PC-3 (cell line): ENCODE measurements around the gene CD320. TPM values are rescaled to one million over a fixed set of nuclear protein-coding genes. Genes with fewer than 3 reads are reported as not detected.
A peak's percentile ranks its signal among the peaks of the same experiment; 100 is the strongest.

Source experiments
- ATAC-seq: fragments of 200-7000 bp; cut with Tn5 transposase; 2 replicates; pipeline ENCODE4 v1.9.1; 2020; ENCODE audit warnings: mild to moderate bottlenecking, moderate library complexity
- BruUV-seq: library from RNA; stranded (reverse); fragments of 400-500 nt; replicated peaks from 2 replicates; lab custom pipeline; 2021; lab: Mats Ljungman, UMichigan
- CTCF ChIA-PET: fragments of 300-600 bp; sonication (Branson Sonifier 250); formaldehyde crosslinking; loops from one replicate; lab custom pipeline; 2022; ENCODE audit warnings: antibody characterized with exemption; lab: Charles Lee
- POLR2A ChIA-PET: fragments of 300-600 bp; sonication (Branson Sonifier 250); formaldehyde crosslinking; loops from one replicate; lab custom pipeline; 2022; ENCODE audit warnings: antibody characterized with exemption; ENCODE audit not compliant: unreplicated experiment; lab: Charles Lee
- DNase-seq: peaks from one replicate; pipeline ENCODE4 v3.0.0-alpha.2; 2015
- H2AFZ ChIP-seq: fragments of 300-600 bp; sonication (generic); 2 replicates; pipeline ENCODE4 v1.6.0; 2016; ENCODE audit warnings: antibody characterized with exemption, low read length
- H3F3A ChIP-seq: fragments of 300-600 bp; sonication (generic); one replicate; pipeline ENCODE4 v1.6.0; 2017; ENCODE audit warnings: antibody characterized with exemption, low read length, control low read depth, mild to moderate bottlenecking; ENCODE audit not compliant: unreplicated experiment
- H3K27ac ChIP-seq: fragments of 300-600 bp; sonication (generic); 2 replicates; pipeline ENCODE4 v1.5.1; 2016; ENCODE audit warnings: mild to moderate bottlenecking, low read length
- H3K27me3 ChIP-seq: fragments of 300-600 bp; sonication (generic); 2 replicates; pipeline ENCODE4 v1.6.1; 2016; ENCODE audit warnings: low read length, mixed read lengths
- H3K36me3 ChIP-seq: fragments of 300-600 bp; sonication (generic); 2 replicates; pipeline ENCODE4 v1.6.1; 2016; ENCODE audit warnings: low read depth, mixed run types, low read length, mixed read lengths
- H3K4me1 ChIP-seq: fragments of 300-600 bp; sonication (generic); 2 replicates; pipeline ENCODE4 v1.5.1; 2016; ENCODE audit warnings: low read length; ENCODE audit not compliant: insufficient read depth
- H3K4me2 ChIP-seq: fragments of 300-600 bp; sonication (generic); 2 replicates; pipeline ENCODE4 v1.6.0; 2016; ENCODE audit warnings: low read length
- H3K4me3 ChIP-seq: fragments of 300-600 bp; sonication (generic); 2 replicates; pipeline ENCODE4 v1.5.1; 2016; ENCODE audit warnings: mild to moderate bottlenecking, low read length, mixed read lengths
- H3K79me2 ChIP-seq: fragments of 300-600 bp; sonication (generic); 2 replicates; pipeline ENCODE4 v1.6.1; 2017; ENCODE audit warnings: low read length, mixed read lengths
- H3K9ac ChIP-seq: fragments of 300-600 bp; sonication (generic); 2 replicates; pipeline ENCODE4 v1.6.0; 2016; ENCODE audit warnings: mild to moderate bottlenecking, low read length
- H3K9me2 ChIP-seq: fragments of 300-600 bp; sonication (generic); replicated peaks from 2 replicates; pipeline ENCODE4 v1.6.1; 2016; ENCODE audit warnings: mixed run types, low read length, mixed read lengths
- H3K9me3 ChIP-seq: fragments of 300-600 bp; sonication (generic); 2 replicates; pipeline ENCODE4 v1.6.1; 2016; ENCODE audit warnings: low read length, mixed read lengths
- H4K20me1 ChIP-seq: fragments of 300-600 bp; sonication (generic); 2 replicates; pipeline ENCODE4 v1.6.1; 2016; ENCODE audit warnings: low read length, mixed read lengths
- CTCF ChIP-seq: fragments of 300-600 bp; sonication (generic); conservative IDR thresholded peaks from 2 replicates; pipeline ENCODE4 v1.5.1; 2017; ENCODE audit warnings: antibody characterized with exemption, low read depth, mild to moderate bottlenecking, low read length
- EZH2 ChIP-seq: fragments of 300-600 bp; sonication (generic); IDR thresholded peaks from one replicate; pipeline ENCODE4 v1.6.1; 2017; ENCODE audit warnings: antibody characterized with exemption, mild to moderate bottlenecking, low read length; ENCODE audit not compliant: unreplicated experiment
- EZH2phosphoT487 ChIP-seq: fragments of 300-600 bp; sonication (generic); IDR thresholded peaks from 2 replicates; pipeline ENCODE4 v1.6.1; 2018; ENCODE audit warnings: mild to moderate bottlenecking, antibody characterized with exemption, low read length, borderline replicate concordance
- intact Hi-C: fragments of 100-400 bp; cut with micrococcal nuclease; formaldehyde crosslinking; loops from 2 replicates; pipeline ENCODE4 v1.9.0; 2023
- total RNA-seq: library from RNA; depleted of rRNA; stranded (reverse); fragments of >200 nt; gene quantifications from 2 replicates; pipeline ENCODE4 v1.2.3, GENCODE V29; 2014

The CD320 gene
- total RNA-seq, 1 experiment from 2014 or later, result 221 TPM

GRCh38 chr19:8329996-8330395 is 21.8 kb upstream of the CD320 start:
- Histone ChIP-seq H3K4me1 (peaks cover 11% of the 10 kb centered on the region; the same call in 1 of the 2 replicates), H3K27ac (no peak overlapping the region), H3K27me3 (peaks cover 19% of the 10 kb centered on the region), H3K4me2 (no peak overlapping the region), H3K9ac (no peak overlapping the region), H2AFZ (no peak overlapping the region), H3K9me3 (no peaks in the 10 kb centered on the region), H3F3A (no peaks in the 10 kb centered on the region), H3K4me3 (no peak overlapping the region), H3K9me2 (no peaks in the 10 kb centered on the region), H3K79me2 (no peaks in the 10 kb centered on the region), H3K36me3 (no peaks in the 10 kb centered on the region), H4K20me1 (no peaks in the 10 kb centered on the region)
- ChIA-PET CTCF (no interaction called here), POLR2A (no interaction called here)
- ATAC-seq (no peak), DNase-seq (no peak)
- intact Hi-C loops, result no loop called here
- TF ChIP-seq EZH2phosphoT487, result no peak
- TF ChIP-seq CTCF, result no peak
- TF ChIP-seq EZH2, result no peak
- no TSS peak for BruUV-seq

GRCh38 chr19:8325454-8325853 is 17.3 kb upstream of the CD320 start:
- Histone ChIP-seq H3K4me2 (no peak overlapping the region), H2AFZ (no peak overlapping the region), H3K79me2 (peaks cover 29% of the 10 kb centered on the region), H3K9me2 (no peaks in the 10 kb centered on the region), H3K27me3 (no peaks in the 10 kb centered on the region), H3K9ac (no peak overlapping the region), H3K27ac (no peak overlapping the region), H3K36me3 (peaks cover 21% of the 10 kb centered on the region), H4K20me1 (peaks cover 22% of the 10 kb centered on the region), H3K9me3 (no peaks in the 10 kb centered on the region), H3K4me1 (peaks cover 11% of the 10 kb centered on the region), H3F3A (no peaks in the 10 kb centered on the region), H3K4me3 (no peak overlapping the region)
- no peak for ATAC-seq
- no TSS peak for BruUV-seq
- ChIA-PET POLR2A (no interaction called here), CTCF (no interaction called here)
- TF ChIP-seq EZH2phosphoT487, result no peak
- no peak for TF ChIP-seq EZH2
- no peak for TF ChIP-seq CTCF
- intact Hi-C loops, result no loop called here
- DNase-seq, result no peak

GRCh38 chr19:8324186-8325050 is 16.3 kb upstream of the CD320 start:
- BruUV-seq, result no TSS peak
- no peaks in the 10 kb centered on the region for H3F3A ChIP-seq
- no peaks in the 10 kb centered on the region for H3K9me3 ChIP-seq
- no peak overlapping the region for H2AFZ ChIP-seq
- no peaks in the 10 kb centered on the region for H3K9me2 ChIP-seq
- H3K4me1 ChIP-seq, result peaks cover 19% of the 10 kb centered on the region
- CTCF ChIA-PET, result interaction anchor here (0.5 to 0.7 kb wide), 3 partner anchors 58 to 99 kb away, joined by 3 to 18 read pairs (median 6); no protein-coding TSS in a partner anchor
- H4K20me1 ChIP-seq, result peaks cover 22% of the 10 kb centered on the region
- no peak overlapping the region for H3K4me3 ChIP-seq
- no peak overlapping the region for H3K9ac ChIP-seq
- DNase-seq (peak; percentile 32), ATAC-seq (peak; percentile 16; the same call in 1 of the 2 replicates)
- no peak overlapping the region for H3K4me2 ChIP-seq
- H3K79me2 ChIP-seq, result peaks cover 39% of the 10 kb centered on the region
- no peak for TF ChIP-seq EZH2phosphoT487
- TF ChIP-seq CTCF, result peak; percentile 40; the same call in 1 of the 2 replicates
- no peak for TF ChIP-seq EZH2
- no peaks in the 10 kb centered on the region for H3K27me3 ChIP-seq
- POLR2A ChIA-PET, result no interaction called here
- peaks cover 21% of the 10 kb centered on the region for H3K36me3 ChIP-seq
- intact Hi-C loops, result no loop called here
- no peak overlapping the region for H3K27ac ChIP-seq
